ENCODE data around the gene FBN3.

Gene FBN3

GRCh38 chr19:8111376-8111775, 38.0 kb downstream of the FBN3 start:
- Histone ChIP-seq H3K27ac (ENCODE audit: low read depth, low read length, poor library complexity, severe bottlenecking) (no peak overlapping the region), H2AFZ (ENCODE audit: low read length) (no peak overlapping the region), H4K20me1 (ENCODE audit: insufficient read depth, low read length) (no peaks in the 10 kb centered on the region), H3K9me2 (ENCODE audit: low read depth, low read length) (no peaks in the 10 kb centered on the region), H3K9me3 (ENCODE audit: low read length) (0 out of 2 replicates have a peak, but pooled peaks cover 4% of the 10 kb centered on the region), H3K79me2 (ENCODE audit: insufficient read depth, low read length) (no peaks in the 10 kb centered on the region), H3K4me2 (ENCODE audit: low read length) (no peak overlapping the region), H3K4me1 (ENCODE audit: insufficient read depth, low read length, severe bottlenecking) (no peaks in the 10 kb centered on the region), H3K27me3 (ENCODE audit: insufficient read depth, low read length) (peaks cover 10% of the 10 kb centered on the region), H3K4me3 (ENCODE audit: low read depth, low read length, poor library complexity, severe bottlenecking) (no peak overlapping the region), H3F3A (ENCODE audit: insufficient read depth, low read length) (no peaks in the 10 kb centered on the region), H3K9ac (ENCODE audit: low read length) (no peak overlapping the region), H3K36me3 (ENCODE audit: insufficient read depth, low read length) (no peaks in the 10 kb centered on the region; the same call in 1 of the 2 replicates)
- no peak for TF ChIP-seq EZH2 (IDR thresholded peaks at IDR 0.05; ENCODE audit: borderline replicate concordance, low read length)
- no peak for TF ChIP-seq CTCF (IDR thresholded peaks at IDR 0.05; ENCODE audit: low read length)

GRCh38 chr19:8110931-8111330, 38.5 kb downstream of the FBN3 start:
- TF ChIP-seq EZH2 (IDR thresholded peaks at IDR 0.05; ENCODE audit: borderline replicate concordance, low read length) (no peak), CTCF (IDR thresholded peaks at IDR 0.05; ENCODE audit: low read length) (no peak)
- Histone ChIP-seq H3K79me2 (ENCODE audit: insufficient read depth, low read length) (no peaks in the 10 kb centered on the region), H3K9me3 (ENCODE audit: low read length) (0 out of 2 replicates have a peak, but pooled peaks cover 4% of the 10 kb centered on the region), H3K27me3 (ENCODE audit: insufficient read depth, low read length) (peaks cover 10% of the 10 kb centered on the region), H3K36me3 (ENCODE audit: insufficient read depth, low read length) (no peaks in the 10 kb centered on the region; the same call in 1 of the 2 replicates), H3K4me3 (ENCODE audit: low read depth, low read length, poor library complexity, severe bottlenecking) (no peak overlapping the region), H3K27ac (ENCODE audit: low read depth, low read length, poor library complexity, severe bottlenecking) (no peak overlapping the region), H2AFZ (ENCODE audit: low read length) (no peak overlapping the region), H4K20me1 (ENCODE audit: insufficient read depth, low read length) (no peaks in the 10 kb centered on the region), H3K4me2 (ENCODE audit: low read length) (no peak overlapping the region), H3K9me2 (ENCODE audit: low read depth, low read length) (no peaks in the 10 kb centered on the region), H3K9ac (ENCODE audit: low read length) (no peak overlapping the region), H3F3A (ENCODE audit: insufficient read depth, low read length) (no peaks in the 10 kb centered on the region), H3K4me1 (ENCODE audit: insufficient read depth, low read length, severe bottlenecking) (no peaks in the 10 kb centered on the region)

GRCh38 chr19:8109890-8110662, 39.3 kb downstream of the FBN3 start:
- Histone ChIP-seq H3K9ac (ENCODE audit: low read length) (no peak overlapping the region), H3K36me3 (ENCODE audit: insufficient read depth, low read length) (no peaks in the 10 kb centered on the region; the same call in 1 of the 2 replicates), H3K4me1 (ENCODE audit: insufficient read depth, low read length, severe bottlenecking) (no peaks in the 10 kb centered on the region), H3F3A (ENCODE audit: insufficient read depth, low read length) (no peaks in the 10 kb centered on the region), H3K27ac (ENCODE audit: low read depth, low read length, poor library complexity, severe bottlenecking) (no peak overlapping the region), H3K9me3 (ENCODE audit: low read length) (0 out of 2 replicates have a peak, but pooled peaks cover 4% of the 10 kb centered on the region), H3K9me2 (ENCODE audit: low read depth, low read length) (no peaks in the 10 kb centered on the region), H3K79me2 (ENCODE audit: insufficient read depth, low read length) (no peaks in the 10 kb centered on the region), H3K27me3 (ENCODE audit: insufficient read depth, low read length) (peaks cover 10% of the 10 kb centered on the region), H2AFZ (ENCODE audit: low read length) (no peak overlapping the region), H4K20me1 (ENCODE audit: insufficient read depth, low read length) (no peaks in the 10 kb centered on the region), H3K4me3 (ENCODE audit: low read depth, low read length, poor library complexity, severe bottlenecking) (no peak overlapping the region), H3K4me2 (ENCODE audit: low read length) (no peak overlapping the region)
- TF ChIP-seq EZH2 (IDR thresholded peaks at IDR 0.05; ENCODE audit: borderline replicate concordance, low read length) (no peak), CTCF (IDR thresholded peaks at IDR 0.05; ENCODE audit: low read length) (no peak)

Measured in OCI-LY1 (cell line).